SK-N-SH (cell line): Measurements from ENCODE around the gene TBC1D13. TPM values are rescaled to one million over a fixed set of nuclear protein-coding genes. Genes with fewer than 3 reads are reported as not detected.

Experiments
- CTCF ChIA-PET: fragments of 300-600, 350-600 bp; formaldehyde crosslinking; extraction: SDS; loops from one replicate; lab custom pipeline; 2021; lab: Yijun Ruan, JAX
- POLR2A ChIA-PET: fragments of 350-600 bp; sonication (Branson Sonifier 250); formaldehyde crosslinking; extraction: SDS; loops from one replicate; lab custom pipeline; 2020; ENCODE audit warnings: antibody characterized with exemption, inconsistent platforms; lab: Yijun Ruan, JAX
- DNase-seq: peaks from one replicate; pipeline ENCODE4 v3.0.0; 2012
- H2AFZ ChIP-seq: fragments of 200-600 bp; sonication (generic); 2 replicates; pipeline ENCODE4 v1.8.1; 2016; ENCODE audit warnings: antibody characterized with exemption, mild to moderate bottlenecking, low read depth
- H3F3A ChIP-seq: fragments of 200-600 bp; sonication (generic); replicated peaks from 2 replicates; pipeline ENCODE3; 2016; ENCODE audit warnings: antibody characterized with exemption, mild to moderate bottlenecking; ENCODE audit not compliant: insufficient read depth
- H3K27ac ChIP-seq, 2 experiments: fragments of 200-500 bp in 1 of 2; fragments of 200-600 bp in 1 of 2; sonication (Bioruptor generic) in 1 of 2; sonication (generic), shearing (Covaris generic) in 1 of 2; 2 replicates each; pipeline versions ENCODE4 v1.5.1 to v1.6.1; 2014 to 2016; ENCODE audit warnings: low read depth in 2 of 2, inconsistent platforms in 1 of 2, low read length in 1 of 2, mild to moderate bottlenecking in 1 of 2, mixed read lengths in 1 of 2
- H3K27me3 ChIP-seq: fragments of 200-600 bp; sonication (generic), shearing (Covaris generic); 2 replicates; pipeline ENCODE4 v1.6.1; 2016; ENCODE audit warnings: mixed run types; ENCODE audit not compliant: insufficient read depth
- H3K36me3 ChIP-seq, 2 experiments: fragments of 200-500 bp in 1 of 2; fragments of 200-600 bp in 1 of 2; sonication (Bioruptor generic) in 1 of 2; sonication (generic) in 1 of 2; replicated peaks in 1 of 2; 2 replicates each; pipeline versions ENCODE3 to v1.5.1; 2014 to 2016; ENCODE audit warnings: low read length in 1 of 2, mild to moderate bottlenecking in 1 of 2; ENCODE audit not compliant: insufficient read depth in 2 of 2, control insufficient read depth in 1 of 2
- H3K4me1 ChIP-seq, 2 experiments: fragments of 200-500 bp in 1 of 2; fragments of 200-600 bp in 1 of 2; sonication (Bioruptor generic) in 1 of 2; sonication (generic), shearing (Covaris generic) in 1 of 2; 2 replicates each; pipeline versions ENCODE4 v1.5.1 to v1.6.1; 2014 to 2016; ENCODE audit warnings: low read depth in 1 of 2, low read length in 1 of 2, mixed run types in 1 of 2; ENCODE audit not compliant: insufficient read depth in 2 of 2, control insufficient read depth in 1 of 2
- H3K4me2 ChIP-seq: fragments of 200-600 bp; sonication (generic), shearing (Covaris generic); 2 replicates; pipeline ENCODE4 v1.6.1; 2017; ENCODE audit warnings: mixed run types
- H3K4me3 ChIP-seq, 2 experiments: fragments of 200-500 bp in 1 of 2; fragments of 200-600 bp in 1 of 2; sonication (Bioruptor generic) in 1 of 2; sonication (generic), shearing (Covaris generic) in 1 of 2; 2 replicates each; pipeline versions ENCODE4 v1.5.1 to v1.8.1; 2014 to 2016; ENCODE audit warnings: low read depth in 2 of 2, inconsistent platforms in 1 of 2, low read length in 1 of 2, mild to moderate bottlenecking in 1 of 2, mixed read lengths in 1 of 2, moderate library complexity in 1 of 2
- H3K79me2 ChIP-seq: fragments of 200-600 bp; sonication (generic); 2 replicates; pipeline ENCODE4 v1.8.1; 2017; ENCODE audit warnings: mild to moderate bottlenecking; ENCODE audit not compliant: insufficient read depth
- H3K9ac ChIP-seq: fragments of 200-600 bp; sonication (generic); 2 replicates; pipeline ENCODE4 v1.6.1; 2017; ENCODE audit warnings: mixed run types
- H3K9me2 ChIP-seq: fragments of 200-600 bp; sonication (generic); 2 replicates; pipeline ENCODE4 v1.6.1; 2017; ENCODE audit warnings: mixed run types
- H3K9me3 ChIP-seq: fragments of 200-600 bp; sonication (generic); 2 replicates; pipeline ENCODE4 v1.6.1; 2017; ENCODE audit warnings: mixed run types, mild to moderate bottlenecking, moderate library complexity
- H4K20me1 ChIP-seq: fragments of 200-600 bp; sonication (generic); 2 replicates; pipeline ENCODE4 v1.6.1; 2017; ENCODE audit warnings: mild to moderate bottlenecking, mixed run types; ENCODE audit not compliant: insufficient read depth
- CTCF ChIP-seq: fragments of 200-600 bp; sonication (generic); IDR thresholded peaks from 2 replicates; pipeline ENCODE4 v1.6.1; 2017; ENCODE audit warnings: antibody characterized with exemption, mild to moderate bottlenecking, moderate library complexity
- EZH2phosphoT487 ChIP-seq: fragments of 200-600 bp; sonication (generic); IDR thresholded peaks from 2 replicates; pipeline ENCODE4 v1.6.1; 2017; ENCODE audit warnings: low read depth, mixed run types, mild to moderate bottlenecking, antibody characterized with exemption, moderate library complexity, borderline replicate concordance
- FOXM1 ChIP-seq: IDR thresholded peaks from 2 replicates; pipeline ENCODE4 v1.4.0; 2012; ENCODE audit warnings: low read depth, mild to moderate bottlenecking
- GABPA ChIP-seq: IDR thresholded peaks from 2 replicates; pipeline ENCODE4 v1.4.0; 2012; ENCODE audit warnings: low read depth, mild to moderate bottlenecking
- JUND ChIP-seq: IDR thresholded peaks from 2 replicates; pipeline ENCODE4 v1.4.0; 2012
- MXI1 ChIP-seq: IDR thresholded peaks from 2 replicates; pipeline ENCODE4 v1.6.1; 2012; ENCODE audit warnings: mild to moderate bottlenecking, low read depth, low read length, improper control_type of control experiment
- NFIC ChIP-seq: IDR thresholded peaks from 2 replicates; pipeline ENCODE4 v1.4.0; 2012; ENCODE audit warnings: borderline replicate concordance
- POLR2AphosphoS5 ChIP-seq: IDR thresholded peaks from 2 replicates; pipeline ENCODE4 v1.6.1; 2012; ENCODE audit warnings: low read depth, low read length
- RAD21 ChIP-seq: IDR thresholded peaks from 2 replicates; pipeline ENCODE4 v1.6.1; 2012; ENCODE audit warnings: mild to moderate bottlenecking, low read length
- RXRA ChIP-seq: IDR thresholded peaks from 2 replicates; pipeline ENCODE4 v1.4.0; 2012; ENCODE audit warnings: low read depth, mild to moderate bottlenecking, borderline replicate concordance
- SIN3A ChIP-seq: IDR thresholded peaks from 2 replicates; pipeline ENCODE4 v1.6.1; 2012; ENCODE audit warnings: low read depth, mild to moderate bottlenecking, low read length, moderate library complexity, borderline replicate concordance
- SMC3 ChIP-seq: IDR thresholded peaks from 2 replicates; pipeline ENCODE4 v1.6.1; 2012; ENCODE audit warnings: low read depth, low read length, improper control_type of control experiment
- USF2 ChIP-seq: fragments of 150-350 bp; IDR thresholded peaks from 2 replicates; pipeline ENCODE4 v1.6.1; 2017; ENCODE audit warnings: antibody characterized with exemption, low read length, low read depth, borderline replicate concordance
- YY1 ChIP-seq: IDR thresholded peaks from 2 replicates; pipeline ENCODE4 v1.4.0; 2012; ENCODE audit warnings: low read depth, mild to moderate bottlenecking
- WGBS: methylation state at CpG from one replicate; pipeline ENCODE4 v1.1.6; 2017; ENCODE audit warnings: low lambda C conversion rate; 5-methylcytosine and 5-hydroxymethylcytosine counted together
- polyA plus RNA-seq, 3 experiments: library from polyadenylated mRNA; depleted of rRNA; stranded (reverse); fragments of >200 nt; gene quantifications; 2 replicates each; pipeline ENCODE4 v1.2.3, GENCODE V29; 2012
- TF ChIP-seq, protein P1 (sequence below): fragments of 150-350 bp; IDR thresholded peaks from 2 replicates; pipeline ENCODE4 v1.6.1; 2016; ENCODE audit warnings: mild to moderate bottlenecking, low read depth, low read length
- TF ChIP-seq, protein P2 (sequence below): IDR thresholded peaks from 2 replicates; pipeline ENCODE4 v1.4.0; 2012; ENCODE audit warnings: low read depth

Gene TBC1D13
- polyA plus RNA-seq, 1 of the 3 experiments (the other 2 are of a cell fraction), result 19.1 TPM

GRCh38 chr9:128771094-128771721 lies 15.8 kb upstream of the TBC1D13 start:
- peak overlapping the region; percentile 94 for H2AFZ ChIP-seq
- ChIA-PET POLR2A (interaction anchor here (0.6 kb wide), 1 partner anchor 54 kb away, joined by 7 read pairs; no protein-coding TSS in a partner anchor), CTCF (interaction anchor here (0.7 to 1.3 kb wide), 7 partner anchors 30 to 135 kb away, joined by 3 to 7 read pairs (median 4); partner anchors contain the start of gene PKN3)
- WGBS, result 13% methylated on average over 7 of the region's 28 CpGs
- peaks cover 0 to 7% of the 10 kb centered on the region in 2 experiments; a peak in 1 of 4 replicates for H3K4me1 ChIP-seq
- H3K9me2 ChIP-seq, result no peaks in the 10 kb centered on the region
- no peak for DNase-seq
- peaks cover 0 to 5% of the 10 kb centered on the region in 2 experiments for H3K36me3 ChIP-seq
- H3K27me3 ChIP-seq, result no peaks in the 10 kb centered on the region
- peak overlapping the region; percentile 39 to 81 for H3K27ac ChIP-seq
- peak overlapping the region; percentile 71 to 90 for H3K4me3 ChIP-seq
- peaks cover 27% of the 10 kb centered on the region for H3K79me2 ChIP-seq
- H4K20me1 ChIP-seq, result no peaks in the 10 kb centered on the region
- peaks cover 11% of the 10 kb centered on the region for H3F3A ChIP-seq
- peak overlapping the region; percentile 88 for H3K9ac ChIP-seq
- H3K4me2 ChIP-seq, result peak overlapping the region; percentile 99
- TF ChIP-seq CTCF (no peak), EZH2phosphoT487 (no peak), MXI1 (no peak), USF2 (no peak), RXRA (no peak), YY1 (no peak), POLR2AphosphoS5 (no peak), FOXM1 (no peak), SMC3 (no peak), JUND (no peak), NFIC (no peak), GABPA (no peak), RAD21 (no peak), SIN3A (no peak)
- TF ChIP-seq, protein P1, sequence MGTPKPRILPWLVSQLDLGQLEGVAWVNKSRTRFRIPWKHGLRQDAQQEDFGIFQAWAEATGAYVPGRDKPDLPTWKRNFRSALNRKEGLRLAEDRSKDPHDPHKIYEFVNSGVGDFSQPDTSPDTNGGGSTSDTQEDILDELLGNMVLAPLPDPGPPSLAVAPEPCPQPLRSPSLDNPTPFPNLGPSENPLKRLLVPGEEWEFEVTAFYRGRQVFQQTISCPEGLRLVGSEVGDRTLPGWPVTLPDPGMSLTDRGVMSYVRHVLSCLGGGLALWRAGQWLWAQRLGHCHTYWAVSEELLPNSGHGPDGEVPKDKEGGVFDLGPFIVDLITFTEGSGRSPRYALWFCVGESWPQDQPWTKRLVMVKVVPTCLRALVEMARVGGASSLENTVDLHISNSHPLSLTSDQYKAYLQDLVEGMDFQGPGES, result no peak
- TF ChIP-seq, protein P2, sequence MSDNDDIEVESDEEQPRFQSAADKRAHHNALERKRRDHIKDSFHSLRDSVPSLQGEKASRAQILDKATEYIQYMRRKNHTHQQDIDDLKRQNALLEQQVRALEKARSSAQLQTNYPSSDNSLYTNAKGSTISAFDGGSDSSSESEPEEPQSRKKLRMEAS, result no peak
- H3K9me3 ChIP-seq, result no peaks in the 10 kb centered on the region
